GM06990 (cell line): Measurements from ENCODE around the gene FBXO44.
"Not testable (repeated sequence)": the region's sequence is repeated elsewhere in the genome, so short reads cannot be mapped to it uniquely, and the experiment has no call there.

Experiments
- DNase-seq: peaks from one replicate; pipeline ENCODE4 v3.0.0-alpha.2; 2011; ENCODE audit not compliant: insufficient read length; ENCODE audit errors: extremely low read depth
- H3K27me3 ChIP-seq: replicated peaks from 2 replicates; pipeline ENCODE4 v1.6.0; 2011; ENCODE audit warnings: low read length; ENCODE audit not compliant: control insufficient read depth, insufficient read depth
- H3K36me3 ChIP-seq: 2 replicates; pipeline ENCODE4 v1.5.1; 2011; ENCODE audit warnings: low read length; ENCODE audit not compliant: control insufficient read depth, insufficient read depth
- H3K4me3 ChIP-seq: replicated peaks from 2 replicates; pipeline ENCODE4 v1.5.1; 2011; ENCODE audit warnings: low read depth, mild to moderate bottlenecking, control low read depth, low read length
- TF ChIP-seq, protein P1 (sequence below): IDR thresholded peaks from 2 replicates; pipeline ENCODE4 v1.5.1; 2011; ENCODE audit warnings: low read length, control low read depth, mild to moderate bottlenecking, inconsistent platforms; ENCODE audit not compliant: insufficient read depth, poor library complexity, severe bottlenecking

Gene FBXO44

DNA sequence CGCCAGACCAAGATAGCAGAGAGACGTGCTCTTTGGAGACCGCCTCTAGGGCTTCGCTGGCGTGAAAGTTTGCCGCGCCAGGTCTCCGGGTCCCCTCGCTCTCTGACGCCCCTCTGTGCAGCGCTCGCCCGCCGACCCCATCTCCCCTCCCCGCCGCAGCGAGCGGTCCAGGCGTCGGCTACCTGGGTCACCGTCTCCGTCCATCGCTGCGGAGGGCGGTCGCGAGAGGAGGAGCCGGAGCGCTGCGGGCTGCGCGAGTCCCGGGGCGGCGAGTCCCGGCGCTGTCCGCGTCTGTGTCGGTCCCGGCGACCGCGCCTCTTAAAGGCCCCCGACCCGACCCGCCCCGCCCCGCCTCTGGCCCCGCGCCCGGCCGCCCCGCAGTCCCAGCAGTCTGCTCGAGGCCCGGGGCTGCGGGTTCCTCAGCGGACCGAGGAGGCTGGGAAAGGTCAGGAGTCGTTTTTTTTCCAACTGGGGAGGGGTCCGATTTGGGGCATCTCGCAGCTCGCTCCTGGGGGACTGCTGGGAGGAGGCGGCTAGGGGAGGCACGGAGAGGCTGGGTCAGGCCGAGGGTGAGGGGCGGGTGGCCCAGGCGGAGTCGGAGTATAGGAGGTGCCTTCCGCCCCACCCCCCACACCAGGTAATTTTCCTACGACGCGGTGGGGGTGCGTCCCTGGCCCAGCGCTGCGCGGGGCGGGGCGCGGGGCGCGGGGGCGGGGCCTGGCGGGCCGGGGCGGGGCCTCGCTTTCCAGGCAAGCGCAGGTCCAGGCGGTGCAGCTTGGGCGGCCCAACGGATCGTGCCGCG lies at the start of gene FBXO44, which contains the start of gene FBXO2:
FBXO44 (plus strand) TSS at position 741 of the 802 bp plus-strand sequence. CDS start 959 bp downstream, outside the sequence.
FBXO2 (minus strand) TSS at position 293 of the 802 bp plus-strand sequence; CDS start at position 204, 89 bp downstream.
- Histone ChIP-seq H3K36me3 (no peaks in the 10 kb centered on the region; the same call in none of the 2 replicates), H3K4me3 (peak within 1 kb of the TSS; percentile 81), H3K27me3 (no peaks in the 10 kb centered on the region; the same call in 1 of the 2 replicates)
- DNase-seq = no peak
- TF ChIP-seq, protein P1, sequence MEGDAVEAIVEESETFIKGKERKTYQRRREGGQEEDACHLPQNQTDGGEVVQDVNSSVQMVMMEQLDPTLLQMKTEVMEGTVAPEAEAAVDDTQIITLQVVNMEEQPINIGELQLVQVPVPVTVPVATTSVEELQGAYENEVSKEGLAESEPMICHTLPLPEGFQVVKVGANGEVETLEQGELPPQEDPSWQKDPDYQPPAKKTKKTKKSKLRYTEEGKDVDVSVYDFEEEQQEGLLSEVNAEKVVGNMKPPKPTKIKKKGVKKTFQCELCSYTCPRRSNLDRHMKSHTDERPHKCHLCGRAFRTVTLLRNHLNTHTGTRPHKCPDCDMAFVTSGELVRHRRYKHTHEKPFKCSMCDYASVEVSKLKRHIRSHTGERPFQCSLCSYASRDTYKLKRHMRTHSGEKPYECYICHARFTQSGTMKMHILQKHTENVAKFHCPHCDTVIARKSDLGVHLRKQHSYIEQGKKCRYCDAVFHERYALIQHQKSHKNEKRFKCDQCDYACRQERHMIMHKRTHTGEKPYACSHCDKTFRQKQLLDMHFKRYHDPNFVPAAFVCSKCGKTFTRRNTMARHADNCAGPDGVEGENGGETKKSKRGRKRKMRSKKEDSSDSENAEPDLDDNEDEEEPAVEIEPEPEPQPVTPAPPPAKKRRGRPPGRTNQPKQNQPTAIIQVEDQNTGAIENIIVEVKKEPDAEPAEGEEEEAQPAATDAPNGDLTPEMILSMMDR = no peak

GRCh38 chr1:11606775-11607174 lies 47.9 kb upstream of the FBXO44 start:
- no peaks in the 10 kb centered on the region; the same call in 1 of the 2 replicates for H3K27me3 ChIP-seq
- no peak for DNase-seq
- TF ChIP-seq, protein P1 = no peak

DNA sequence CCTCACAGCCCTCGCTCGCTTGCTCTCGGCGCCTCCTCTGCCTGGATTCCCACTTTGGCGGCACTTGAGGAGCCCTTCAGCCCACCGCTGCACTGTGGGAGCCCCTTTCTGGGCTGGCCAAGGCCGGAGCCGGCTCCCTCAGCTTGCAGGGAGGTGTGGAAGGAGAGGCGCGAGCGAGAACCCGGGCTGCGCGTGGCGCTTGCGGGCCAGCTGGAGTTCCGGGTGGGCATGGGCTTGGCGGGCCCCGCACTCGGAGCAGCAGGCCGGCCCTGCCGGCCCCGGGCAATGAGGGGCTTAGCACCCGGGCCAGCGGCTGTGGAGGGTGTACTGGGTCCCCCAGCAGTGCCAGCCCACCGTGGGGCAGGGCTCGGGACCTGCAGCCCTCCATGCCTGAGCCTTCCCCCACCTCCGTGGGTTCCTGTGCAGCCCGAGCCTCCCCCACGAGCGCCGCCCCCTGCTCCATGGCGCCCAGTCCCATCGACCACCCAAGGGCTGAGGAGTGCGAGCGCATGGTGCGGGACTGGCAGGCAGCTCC lies 46.0 kb upstream of the FBXO44 start:
- not testable (repeated sequence) for H3K4me3 ChIP-seq, H3K36me3 ChIP-seq, H3K27me3 ChIP-seq, DNase-seq

More at GRCh38 chr1:11606775-11607174, 47.9 kb upstream of the FBXO44 start:
- Histone ChIP-seq H3K4me3 (no peak overlapping the region), H3K36me3 (no peaks in the 10 kb centered on the region)

- H3K36me3 ChIP-seq, H3K27me3 ChIP-seq, DNase-seq, H3K4me3 ChIP-seq: not testable (repeated sequence)
These were observed 45.3 kb upstream of the FBXO44 start for GRCh38 chr1:11609378-11609777.

GRCh38 chr1:11610629-11611180 lies 44.0 kb upstream of the FBXO44 start:
- DNase-seq = no peak
- no peaks in the 10 kb centered on the region for H3K27me3 ChIP-seq
- H3K4me3 ChIP-seq = no peak overlapping the region
- TF ChIP-seq, protein P1 = no peak
- no peaks in the 10 kb centered on the region for H3K36me3 ChIP-seq

DNA sequence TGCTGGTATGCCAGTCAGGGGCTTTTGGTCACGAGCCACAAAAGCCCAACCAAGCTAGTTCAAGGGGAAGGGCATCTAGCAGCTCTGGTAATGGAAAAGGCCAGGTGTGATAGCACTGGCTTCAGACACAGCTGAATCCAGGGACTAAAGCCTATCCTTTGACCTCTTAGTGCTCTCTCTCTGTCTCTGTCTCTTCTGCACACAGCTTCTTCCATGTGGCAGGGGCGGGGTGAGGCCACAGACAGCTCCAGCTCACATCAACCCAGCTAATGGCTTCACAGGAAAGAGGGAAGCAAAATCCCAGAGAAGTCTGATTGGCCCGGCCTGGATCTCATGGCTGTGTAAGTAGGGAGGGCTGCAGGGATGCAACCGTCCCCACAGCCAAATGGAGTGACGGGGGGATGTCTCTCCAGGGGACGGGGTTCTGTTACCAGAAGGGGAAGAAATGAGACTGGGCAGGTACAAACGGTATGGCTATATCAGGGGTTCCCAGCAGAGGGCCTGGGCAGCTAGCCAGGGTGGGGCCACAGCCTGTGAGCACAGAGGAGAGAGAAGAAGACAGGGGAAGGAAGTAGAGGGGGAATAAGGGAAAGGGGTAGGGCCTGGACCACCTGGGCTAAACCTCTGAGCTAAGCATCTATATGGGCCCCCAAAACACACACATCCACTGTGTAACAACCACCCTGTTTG lies 42.9 kb upstream of the FBXO44 start:
- Histone ChIP-seq H3K36me3 (no peaks in the 10 kb centered on the region), H3K27me3 (no peaks in the 10 kb centered on the region), H3K4me3 (no peak overlapping the region)
- DNase-seq = no peak
- TF ChIP-seq, protein P1 = no peak
